ENCODE data around the gene CHST15.

The CHST15 gene

DNA sequence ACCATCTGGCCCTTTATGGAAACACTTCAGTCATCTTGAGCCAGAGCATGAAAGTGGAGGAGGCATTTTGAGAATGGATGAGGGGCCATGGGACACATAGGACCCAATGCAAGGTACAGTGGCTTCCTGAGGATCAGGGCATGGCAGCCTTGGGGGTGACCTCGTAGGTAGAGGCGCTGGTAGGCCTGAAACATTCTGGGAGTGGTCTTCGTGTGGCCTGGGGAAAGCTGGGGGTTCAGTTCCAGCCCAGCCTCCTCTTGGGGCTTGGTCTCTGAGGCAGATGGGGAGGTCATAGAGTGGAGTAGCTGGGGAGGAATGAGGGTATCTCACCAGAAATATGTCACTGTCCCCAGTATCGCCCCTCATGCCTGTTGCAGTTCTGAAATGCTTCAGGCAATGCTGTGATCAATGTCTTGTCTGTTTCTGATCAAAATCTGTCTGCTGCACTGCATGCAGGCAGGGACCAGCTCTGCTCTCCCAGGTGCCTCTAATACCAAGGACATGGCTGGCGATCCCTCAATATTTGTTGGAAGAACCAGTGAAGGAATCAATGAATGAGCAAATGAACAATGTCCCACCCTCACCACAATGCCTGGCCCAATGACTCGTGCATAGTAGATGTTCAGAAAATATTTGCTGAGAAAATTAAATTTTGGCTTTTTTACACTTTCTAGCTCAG is 90.9 kb downstream of the CHST15 start:
- DNase-seq (ENCODE audit: extremely low read depth in 1 of 2, low read depth in 1 of 2) = no peak

DNA sequence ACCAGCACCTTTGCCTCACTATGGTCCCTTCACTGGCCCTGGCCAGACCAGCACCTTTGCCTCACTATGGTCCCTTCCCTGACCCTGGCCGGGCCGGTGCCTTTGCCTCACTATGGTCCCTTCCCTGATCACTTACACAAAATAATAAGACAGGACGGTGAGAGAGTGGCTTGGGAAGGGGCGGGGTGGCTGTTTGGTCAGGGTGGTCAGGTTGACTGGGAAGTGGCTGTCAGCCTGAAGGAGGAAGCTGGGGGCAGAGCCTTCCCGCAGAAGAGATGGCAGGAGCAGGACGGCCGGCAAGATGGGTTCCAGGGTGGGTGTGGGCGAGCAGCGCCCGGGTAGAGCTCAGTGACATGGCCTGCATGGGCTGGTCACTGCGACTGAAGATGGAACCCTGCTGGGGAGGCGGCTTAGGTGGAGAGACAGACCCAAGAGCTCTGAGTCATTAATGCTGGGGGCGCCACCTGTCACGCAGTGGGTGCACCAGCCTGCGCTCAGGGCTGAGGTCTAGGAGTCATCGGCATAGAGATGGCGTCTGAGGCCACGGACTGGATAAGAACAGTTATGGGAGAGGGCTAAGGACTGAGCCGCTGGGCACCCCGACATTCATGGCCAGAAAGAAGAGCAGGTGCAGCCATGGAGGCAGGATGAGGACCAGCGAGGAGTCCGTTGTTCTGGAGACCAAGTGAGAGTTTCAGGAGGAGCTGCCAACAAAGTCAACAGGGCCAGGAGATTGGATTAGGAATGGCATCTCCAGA is 91.8 kb downstream of the CHST15 start:
- no peak for DNase-seq (ENCODE audit: extremely low read depth in 1 of 2, low read depth in 1 of 2)

DNA sequence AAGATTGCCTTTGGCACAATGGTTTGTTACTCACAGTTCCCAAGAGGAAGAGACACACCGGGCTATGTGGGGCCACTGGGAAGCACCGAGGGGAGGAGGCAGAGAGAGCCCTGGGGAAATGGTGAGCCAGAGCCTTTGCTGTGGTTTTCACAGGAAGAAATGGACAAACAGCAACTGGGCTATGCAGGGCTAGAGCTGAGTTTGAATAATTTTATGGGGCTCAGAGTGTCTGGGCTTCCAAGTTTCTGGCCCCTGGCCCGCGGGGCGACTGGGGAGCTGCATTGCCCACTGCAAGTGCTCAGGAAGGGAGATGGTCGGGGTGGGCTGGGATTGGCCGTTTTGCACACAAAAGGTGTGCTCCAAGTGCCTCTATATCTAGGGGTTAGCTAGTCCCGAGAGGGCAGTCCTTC is 92.6 kb downstream of the CHST15 start:
- DNase-seq (ENCODE audit: extremely low read depth in 1 of 2, low read depth in 1 of 2) = no peak

DNA sequence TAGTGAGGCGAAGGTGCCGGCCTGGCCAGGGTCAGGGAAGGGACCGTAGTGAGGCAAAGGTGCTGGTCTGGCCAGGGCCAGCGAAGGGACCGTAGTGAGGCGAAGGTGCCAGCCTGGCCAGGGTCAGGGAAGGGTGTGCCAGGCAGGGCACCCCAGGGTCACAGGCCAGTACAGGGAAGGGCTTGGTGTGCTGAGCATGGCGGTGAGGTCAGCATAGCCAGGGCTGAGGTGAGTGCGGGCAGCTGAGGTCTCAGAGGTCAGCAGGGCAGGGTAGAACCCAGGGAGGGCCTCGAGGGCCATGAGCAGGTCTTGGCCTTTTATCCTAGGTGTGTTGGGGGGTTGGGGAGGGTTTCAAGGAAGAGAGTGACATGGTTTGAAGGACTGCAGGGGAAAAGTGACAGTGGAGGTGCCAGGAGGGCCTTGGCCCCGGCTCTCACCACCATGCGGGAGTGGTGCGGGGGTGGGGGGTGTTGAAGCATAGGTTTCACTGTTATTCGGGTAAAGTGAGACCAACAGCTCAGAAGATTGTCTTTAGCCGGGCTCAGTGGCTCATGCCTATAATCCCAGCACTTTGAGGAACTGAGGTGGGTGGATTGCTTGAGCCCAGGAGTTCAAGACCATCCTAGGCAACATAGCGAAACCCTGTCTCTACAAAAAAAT is 93.3 kb downstream of the CHST15 start:
- no peak for DNase-seq (ENCODE audit: extremely low read depth in 1 of 2, low read depth in 1 of 2)

DNA sequence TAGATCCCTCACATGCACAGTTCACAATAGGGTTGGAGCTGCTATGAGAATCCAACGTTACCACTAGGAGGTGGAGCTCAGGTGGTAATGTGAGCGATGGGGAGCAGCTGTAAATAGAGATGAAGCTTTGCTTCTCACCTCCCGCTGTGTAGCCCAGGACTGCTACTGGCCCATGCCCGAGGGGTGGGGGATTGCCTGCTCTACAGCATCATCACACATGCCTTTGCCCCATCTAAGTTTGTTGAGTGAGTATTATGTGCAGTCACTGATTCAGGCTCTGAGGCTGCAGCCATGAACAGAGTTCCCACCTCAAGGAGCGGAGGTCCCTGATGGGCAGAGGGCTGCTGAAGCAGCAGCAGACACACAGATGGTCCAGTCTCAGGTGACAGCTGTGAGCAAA is 94.1 kb downstream of the CHST15 start:
- no peak for DNase-seq (ENCODE audit: extremely low read depth in 1 of 2, low read depth in 1 of 2)

DNA sequence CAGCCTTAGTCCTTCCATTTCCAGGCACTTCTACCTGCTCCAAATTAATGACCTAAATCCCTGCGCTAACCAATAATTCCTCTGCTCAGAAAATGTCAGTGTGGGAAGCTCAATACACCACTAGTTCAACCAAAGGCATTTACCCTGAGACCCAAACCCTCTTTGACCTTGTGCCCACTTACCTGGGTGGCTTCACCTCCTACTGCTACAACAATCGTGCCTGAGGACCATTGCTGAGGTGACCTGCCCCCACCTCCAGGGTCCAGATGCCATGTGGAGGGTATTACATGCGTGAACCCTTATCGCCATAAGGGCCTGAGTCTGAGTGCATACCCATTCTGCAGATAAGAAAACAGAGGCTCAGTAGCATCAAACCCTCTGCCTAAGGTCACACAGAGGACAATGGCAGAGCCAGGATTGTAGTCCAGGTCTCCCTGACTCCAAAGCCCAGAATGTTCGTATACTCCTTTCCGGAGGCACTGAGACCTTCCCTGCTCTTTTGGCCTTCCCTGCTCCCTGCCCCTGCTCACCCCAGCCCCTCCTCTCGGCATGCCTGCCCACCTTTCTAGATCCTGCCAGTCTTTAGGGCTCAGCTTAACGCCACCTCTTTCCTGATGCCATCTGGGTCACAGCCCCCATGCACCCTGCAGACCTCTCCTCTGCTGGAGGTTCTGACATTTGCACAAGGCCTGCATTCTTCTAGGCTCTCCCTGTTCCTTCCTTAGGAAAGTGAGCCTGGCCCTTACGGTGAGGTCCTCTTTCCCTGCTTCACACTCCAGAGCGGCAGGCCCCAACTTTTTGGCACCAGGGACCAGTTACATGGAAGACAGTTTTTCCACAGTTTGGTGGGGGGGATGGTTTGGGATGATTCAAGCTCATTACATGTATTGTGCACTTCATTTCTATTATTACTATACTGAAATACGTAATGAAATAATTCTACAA is 94.9 kb downstream of the CHST15 start:
- no peak for DNase-seq (ENCODE audit: extremely low read depth in 1 of 2, low read depth in 1 of 2)

DNA sequence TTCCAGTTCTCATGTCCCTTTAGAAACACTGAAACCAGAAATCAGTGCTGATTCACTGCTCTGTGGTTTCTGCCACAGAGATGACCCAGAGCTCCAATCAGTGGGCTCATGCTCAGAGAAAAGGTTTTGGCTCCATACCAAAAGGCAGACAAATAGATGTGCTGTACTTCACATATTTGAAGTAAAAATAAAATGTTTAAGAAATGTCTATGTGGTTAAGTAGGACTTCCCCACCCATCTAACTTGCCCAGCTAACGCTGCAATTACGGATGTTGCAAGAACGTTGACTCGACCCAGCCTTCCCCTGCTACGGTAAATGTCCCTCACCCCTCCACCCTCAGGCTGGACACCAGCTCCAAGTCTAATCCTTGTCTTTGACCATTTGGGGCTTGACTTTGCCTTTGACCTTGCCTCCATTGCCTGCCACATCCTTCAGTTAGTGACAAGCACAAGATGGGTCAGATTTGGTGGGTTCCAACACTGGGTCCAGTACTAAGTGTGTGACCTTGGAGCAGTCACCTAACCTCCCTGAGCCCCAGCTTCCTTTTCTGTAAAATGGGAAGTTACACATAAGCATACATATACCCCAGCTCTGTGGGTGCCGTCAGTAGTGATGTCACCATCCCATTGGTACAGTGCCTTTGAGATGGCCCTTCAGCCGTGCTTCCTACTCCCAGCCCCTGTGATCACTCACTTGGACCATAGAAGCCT is 95.8 kb downstream of the CHST15 start:
- DNase-seq (ENCODE audit: extremely low read depth in 1 of 2, low read depth in 1 of 2) = no peak

DNA sequence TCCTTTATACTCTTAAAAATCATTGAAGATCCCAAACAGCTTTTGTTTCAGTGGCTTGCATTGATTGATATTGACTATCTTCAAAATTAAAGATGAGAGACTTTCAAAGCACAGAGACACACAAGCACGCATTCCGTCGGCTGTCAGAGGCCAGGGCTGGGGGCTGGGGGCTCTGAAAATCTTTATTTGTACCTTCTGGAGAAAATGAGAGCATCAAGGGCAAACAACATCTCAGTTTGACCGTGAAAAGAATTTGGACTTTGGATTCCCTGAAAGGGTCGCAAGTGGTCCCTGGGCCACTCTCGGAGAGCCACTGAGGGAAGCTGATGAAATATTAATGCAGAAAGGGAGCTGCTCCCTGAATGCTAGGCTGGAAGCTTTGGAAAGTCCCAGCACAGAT is 96.4 kb downstream of the CHST15 start:
- no peak for DNase-seq (ENCODE audit: extremely low read depth in 1 of 2, low read depth in 1 of 2)

DNA sequence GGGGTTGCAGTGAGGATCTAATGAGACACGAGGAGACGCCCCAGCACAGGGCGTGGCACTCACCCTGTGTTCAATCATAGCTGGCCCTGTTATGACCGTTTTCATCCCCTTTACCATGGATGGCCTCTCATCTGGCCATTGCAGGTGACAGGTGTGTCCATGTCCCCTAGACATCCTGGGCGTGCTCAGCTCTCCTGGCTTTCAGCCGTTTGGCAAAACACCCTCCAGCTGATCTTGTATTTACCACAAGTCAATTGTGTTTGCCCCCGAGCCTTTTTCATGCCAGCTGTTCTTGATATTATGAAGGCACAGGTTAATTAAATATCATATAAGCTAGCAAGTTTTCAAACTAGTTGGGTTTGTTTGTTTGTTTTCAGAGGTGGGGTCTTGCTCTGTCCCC is 97.1 kb downstream of the CHST15 start:
- DNase-seq (ENCODE audit: extremely low read depth in 1 of 2, low read depth in 1 of 2) = no peak

DNA sequence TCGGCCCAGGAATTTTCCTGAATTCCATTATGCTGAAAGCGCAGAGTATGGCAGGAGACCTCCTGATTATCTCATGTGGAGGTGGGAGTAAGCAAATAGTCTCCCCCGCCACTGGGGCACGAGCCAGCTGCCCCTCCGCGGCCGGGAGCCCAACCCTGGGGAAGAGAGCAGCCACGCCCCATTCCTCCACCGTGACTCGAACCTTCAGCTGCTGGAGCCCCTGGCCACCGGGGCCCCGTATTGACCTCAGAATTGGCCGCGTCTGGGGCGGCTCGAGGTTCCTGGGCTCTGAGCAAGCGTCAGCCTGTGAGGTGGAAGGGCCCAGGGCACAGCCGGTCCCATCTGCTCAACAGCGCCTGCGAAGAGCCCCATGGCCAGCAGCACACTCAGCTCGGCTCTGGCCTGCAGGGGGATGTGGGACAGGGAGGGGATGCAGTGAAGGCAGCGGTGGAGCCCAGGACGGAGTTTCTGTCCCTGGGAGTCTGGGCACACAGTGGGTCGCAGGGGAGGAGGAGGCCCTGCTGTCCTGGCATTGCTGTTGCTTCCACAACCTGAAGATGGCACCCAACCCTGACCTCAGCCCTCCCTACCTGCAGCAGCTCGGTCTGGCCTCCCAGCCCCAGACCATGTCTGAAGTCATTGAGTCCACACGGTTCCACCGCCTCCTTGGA is 97.8 kb downstream of the CHST15 start:
- DNase-seq (ENCODE audit: extremely low read depth in 1 of 2, low read depth in 1 of 2) = no peak

DNA sequence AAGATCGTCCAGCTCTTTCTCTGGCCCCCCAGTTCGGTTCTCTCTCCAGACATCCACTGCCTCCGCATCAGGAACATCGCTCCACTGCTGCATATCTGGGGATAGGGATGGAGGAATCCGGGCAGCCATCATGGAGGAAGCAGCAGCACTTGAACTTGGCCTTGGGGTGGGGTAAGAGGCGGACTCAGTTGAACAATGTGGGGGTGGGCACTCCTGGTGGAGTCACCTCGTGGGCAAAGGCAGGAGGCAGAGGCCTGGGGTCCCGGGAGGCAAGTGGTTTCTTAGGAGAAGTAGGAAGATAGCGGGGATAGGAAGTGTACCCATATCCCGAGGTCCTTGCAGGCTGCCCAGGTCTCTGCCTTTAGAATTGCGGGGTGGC is 98.3 kb downstream of the CHST15 start:
- no peak for DNase-seq (ENCODE audit: extremely low read depth in 1 of 2, low read depth in 1 of 2)

DNA sequence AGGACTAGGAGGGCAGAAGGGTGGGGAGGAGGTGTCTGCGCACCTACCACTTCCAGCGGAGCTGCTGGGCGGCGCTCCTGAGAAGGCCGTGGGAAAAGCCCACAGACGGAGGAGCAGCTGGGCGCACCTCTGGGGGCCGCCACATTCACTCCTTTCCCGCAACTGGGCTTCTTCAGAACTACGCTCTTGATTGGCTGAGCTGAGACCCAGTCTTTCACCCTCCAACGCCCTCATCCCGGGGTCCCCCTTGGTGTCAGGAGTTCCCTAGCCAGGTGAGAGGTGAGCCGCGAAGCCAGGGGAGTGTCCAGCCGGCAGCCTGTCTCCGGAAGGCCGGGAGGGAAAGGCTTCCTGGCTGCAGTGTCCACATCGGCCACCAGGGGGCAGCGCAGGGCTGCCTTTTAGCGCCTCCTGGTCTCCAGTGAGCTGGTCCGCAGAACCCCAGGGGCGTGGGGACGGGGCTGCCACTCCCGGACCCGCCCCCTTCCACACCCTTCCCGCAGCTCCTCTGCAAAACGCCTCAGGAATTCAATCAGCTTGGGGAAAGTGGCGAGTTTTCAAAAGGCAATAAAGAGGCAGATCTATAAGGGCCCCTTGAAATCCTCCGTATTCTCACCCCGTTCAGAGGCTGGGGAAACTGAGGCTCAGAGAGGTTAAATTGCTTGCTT is 98.8 kb downstream of the CHST15 start:
- peak; percentile 55 for DNase-seq (ENCODE audit: extremely low read depth in 1 of 2, low read depth in 1 of 2)

DNA sequence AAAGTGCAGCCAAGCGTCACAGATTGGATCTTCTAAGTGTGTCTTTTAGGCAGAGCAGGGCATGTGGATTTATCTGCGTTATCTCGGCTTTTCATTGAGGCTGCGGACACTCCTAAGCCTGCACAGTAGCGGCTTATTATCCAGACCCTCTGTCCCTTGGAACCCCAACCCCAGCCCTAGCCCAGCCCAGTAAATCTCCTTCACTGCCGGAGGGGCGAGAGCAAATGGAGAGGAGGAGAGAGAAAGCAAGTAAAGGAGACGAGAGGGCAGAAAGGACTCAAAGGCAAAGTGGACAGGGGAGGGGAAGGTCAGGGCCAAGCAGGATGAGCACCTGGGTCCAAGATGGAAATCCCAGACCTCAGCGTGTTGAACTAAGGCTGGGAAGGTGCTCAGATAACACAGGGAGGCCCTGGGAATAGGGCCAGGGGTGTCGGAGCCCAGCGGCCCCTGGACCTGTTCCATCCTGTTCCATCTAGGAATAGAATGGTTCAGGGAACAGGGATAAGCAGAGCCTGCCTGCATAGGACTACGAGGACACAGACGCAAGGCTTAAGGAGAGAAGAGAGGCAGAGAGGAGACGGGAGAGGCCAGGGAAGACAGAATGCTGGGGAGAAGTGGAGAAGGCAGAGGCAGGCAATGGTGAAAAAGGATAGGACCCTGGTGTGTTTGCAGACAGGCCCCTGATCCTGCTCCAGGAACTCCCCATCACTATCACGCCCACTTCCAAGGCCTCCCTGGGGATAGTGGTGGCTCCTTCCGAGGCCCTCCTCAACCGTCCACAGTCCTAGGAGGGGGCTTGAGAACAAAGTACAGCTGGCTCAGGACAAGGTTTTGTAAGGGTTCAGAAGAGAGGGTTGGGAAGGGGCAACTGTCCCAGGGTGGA is 99.6 kb downstream of the CHST15 start:
- DNase-seq (ENCODE audit: extremely low read depth in 1 of 2, low read depth in 1 of 2) = no peak

DNA sequence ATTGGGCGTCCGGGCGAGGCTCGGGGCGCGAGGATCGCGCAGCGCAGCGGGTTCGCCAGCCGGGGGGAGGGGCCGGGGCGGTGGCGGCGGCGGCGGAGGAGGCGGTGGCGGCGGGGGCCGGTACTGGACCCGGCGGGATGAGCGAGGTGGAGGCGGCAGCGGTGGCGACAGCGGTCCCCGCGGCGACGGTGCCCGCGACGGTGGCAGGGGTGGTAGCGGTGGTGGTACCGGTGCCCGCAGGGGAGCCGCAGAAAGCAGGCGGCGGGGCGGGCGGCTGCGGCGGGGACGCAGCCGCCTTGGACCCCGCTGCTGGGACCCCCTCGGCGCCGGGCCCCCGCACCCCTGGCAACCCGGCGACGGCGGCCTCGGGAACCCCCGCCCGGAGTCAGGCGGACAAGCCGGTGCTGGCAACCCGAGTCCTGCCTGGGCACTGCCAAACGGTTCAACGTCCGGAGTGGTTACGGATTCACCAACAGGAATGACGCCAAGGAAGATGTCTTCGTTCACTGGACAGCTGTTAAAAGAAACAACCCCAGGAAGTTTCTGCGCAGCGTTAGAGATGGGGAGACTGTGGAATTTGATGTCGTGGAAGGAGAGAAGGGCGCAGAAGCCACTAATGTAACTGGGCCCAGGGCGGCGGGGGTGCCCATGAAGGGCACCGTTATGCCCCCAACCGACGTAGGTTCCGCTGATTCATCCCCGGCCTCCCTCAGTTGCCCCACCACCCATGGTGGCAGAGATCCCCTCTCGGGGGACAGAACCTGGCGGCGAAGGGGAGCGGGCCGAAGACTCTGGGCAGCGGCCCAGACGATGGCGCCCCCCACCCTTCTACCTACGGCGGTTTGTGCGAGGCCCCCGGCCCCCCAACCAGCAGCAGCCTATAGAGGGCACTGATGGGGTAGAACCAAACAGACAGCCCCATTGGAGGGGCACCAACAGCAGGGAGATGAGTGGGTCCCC is 101.5 kb downstream of the CHST15 start:
- DNase-seq (ENCODE audit: extremely low read depth in 1 of 2, low read depth in 1 of 2) = no peak

DNA sequence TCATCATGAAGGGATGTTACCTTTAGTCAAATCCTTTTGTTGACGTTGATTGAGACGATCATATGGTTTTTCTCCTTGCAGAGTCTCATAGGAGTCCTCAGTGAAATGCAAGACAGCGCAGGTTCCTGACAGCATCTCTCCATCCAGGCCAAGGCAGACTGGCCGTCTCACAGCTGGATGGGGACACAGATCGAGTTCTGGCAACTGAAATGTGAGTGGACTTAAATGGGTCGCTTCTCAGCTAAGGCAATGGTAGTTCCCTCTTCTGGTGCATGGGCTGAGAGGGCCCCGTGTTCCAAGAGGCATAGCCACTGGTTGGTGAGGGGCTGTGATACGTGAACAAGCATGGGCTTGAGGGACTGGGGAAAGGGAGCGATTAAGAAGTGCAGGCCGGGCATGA is 102.5 kb downstream of the CHST15 start:
- DNase-seq (ENCODE audit: extremely low read depth in 1 of 2, low read depth in 1 of 2) = no peak

DNA sequence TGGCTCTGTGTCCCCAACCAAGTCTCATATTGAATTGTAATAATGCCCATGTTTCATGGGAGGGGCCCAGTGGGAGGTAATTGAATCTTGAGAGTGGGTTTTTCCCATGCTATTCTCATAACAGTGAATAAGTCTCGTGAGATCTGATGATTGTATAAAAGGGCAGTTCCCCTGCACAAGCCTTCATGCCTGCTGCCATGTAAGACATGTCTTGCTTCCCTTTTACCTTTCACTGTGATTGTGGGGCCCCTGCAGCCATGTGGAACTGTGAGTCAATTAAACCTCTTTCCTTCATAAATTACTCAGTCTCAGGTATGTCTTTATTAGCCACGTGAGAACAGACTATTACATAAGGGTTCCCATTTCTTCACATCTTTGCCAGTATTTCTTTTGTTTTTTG is 104.7 kb downstream of the CHST15 start:
- no peak for DNase-seq (ENCODE audit: extremely low read depth in 1 of 2, low read depth in 1 of 2)

DNA sequence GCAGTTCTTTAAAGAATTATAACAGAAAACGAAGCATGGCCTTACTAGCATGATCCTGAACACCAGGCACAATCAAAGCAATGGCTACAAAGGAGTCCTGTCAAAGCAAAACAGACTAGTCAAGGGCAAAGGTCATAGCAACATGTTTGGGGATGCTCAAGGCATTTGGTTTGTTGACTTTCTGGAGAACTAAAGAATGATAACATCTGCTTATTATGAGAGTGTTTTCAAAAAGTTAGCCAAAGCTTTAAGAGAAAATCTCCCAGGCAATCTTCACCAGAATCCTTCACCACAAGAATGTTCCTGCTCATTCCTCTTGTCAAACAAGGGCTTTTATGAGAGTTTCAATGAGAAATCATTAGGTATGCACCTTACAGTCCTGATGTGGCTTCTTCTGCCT is 106.7 kb downstream of the CHST15 start:
- DNase-seq (ENCODE audit: extremely low read depth in 1 of 2, low read depth in 1 of 2) = no peak

Data from stimulated activated CD8-positive, alpha-beta memory T cell treated with anti-CD3 and anti-CD28 coated beads, Interleukin-7, amount 100 ng/mL, for 48 hours (primary cell).